Panc1 (cell line): Measurements from ENCODE around the gene GRIK1. TPM values are rescaled to one million over a fixed set of nuclear protein-coding genes. Genes with fewer than 3 reads are reported as not detected.

ENCODE experiments used
- ATAC-seq: fragments of 200-7000 bp; cut with Tn5 transposase; 2 replicates; pipeline ENCODE4 v1.9.1; 2020; ENCODE audit warnings: mild to moderate bottlenecking, moderate library complexity
- BruUV-seq: library from RNA; stranded (reverse); fragments of 400-500 nt; replicated peaks from 2 replicates; lab custom pipeline; 2021; lab: Mats Ljungman, UMichigan
- CTCF ChIA-PET: fragments of 300-600 bp; sonication (Branson Sonifier 250); formaldehyde crosslinking; loops from one replicate; lab custom pipeline; 2022; ENCODE audit warnings: antibody characterized with exemption; lab: Charles Lee
- POLR2A ChIA-PET: fragments of 300-600 bp; sonication (Branson Sonifier 250); formaldehyde crosslinking; loops from one replicate; lab custom pipeline; 2022; ENCODE audit warnings: antibody characterized with exemption; lab: Charles Lee
- DNase-seq: peaks from one replicate; pipeline ENCODE4 v3.0.0-alpha.2; 2010; ENCODE audit warnings: low read depth, low spot score
- H3K27ac ChIP-seq: 2 replicates; pipeline ENCODE4 v1.5.1; 2011; ENCODE audit warnings: mild to moderate bottlenecking, low read length, inconsistent platforms
- H3K27me3 ChIP-seq: fragments of 200-500 bp; sonication (Bioruptor generic); 2 replicates; pipeline ENCODE4 v1.6.0; 2014; ENCODE audit warnings: low read length, inconsistent platforms; ENCODE audit not compliant: control insufficient read depth, insufficient read depth
- H3K36me3 ChIP-seq: fragments of 200-500 bp; sonication (Bioruptor generic); 2 replicates; pipeline ENCODE4 v1.5.1; 2014; ENCODE audit warnings: inconsistent platforms, mild to moderate bottlenecking, low read length, moderate library complexity; ENCODE audit not compliant: control insufficient read depth, insufficient read depth
- H3K4me1 ChIP-seq: 2 replicates; pipeline ENCODE4 v1.5.1; 2011; ENCODE audit warnings: inconsistent platforms, mild to moderate bottlenecking, low read length, moderate library complexity; ENCODE audit not compliant: control insufficient read depth, insufficient read depth
- H3K4me3 ChIP-seq, 2 experiments: 2 replicates each; pipeline ENCODE4 v1.5.1; 2011 to 2012; ENCODE audit warnings: low read depth in 2 of 2, low read length in 2 of 2, mild to moderate bottlenecking in 2 of 2, inconsistent platforms in 1 of 2, moderate library complexity in 1 of 2
- H3K9me3 ChIP-seq: fragments of 200-500 bp; sonication (Bioruptor generic); 2 replicates; pipeline ENCODE4 v1.5.1; 2014; ENCODE audit warnings: low read depth, mild to moderate bottlenecking, inconsistent platforms, low read length, moderate library complexity; ENCODE audit not compliant: control insufficient read depth, insufficient read depth
- CTCF ChIP-seq: fragments of 450-650 bp; IDR thresholded peaks from 2 replicates; pipeline ENCODE4 v1.5.1; 2017; ENCODE audit warnings: mild to moderate bottlenecking
- POLR2AphosphoS5 ChIP-seq: IDR thresholded peaks from 2 replicates; pipeline ENCODE4 v1.6.1; 2012; ENCODE audit warnings: mild to moderate bottlenecking, low read depth, low read length, moderate library complexity
- REST ChIP-seq, 2 experiments: IDR thresholded peaks; 2 replicates each; pipeline ENCODE4 v1.6.1; 2011 to 2012; ENCODE audit warnings: low read depth in 2 of 2, control low read depth in 1 of 2, low read length in 1 of 2, mild to moderate bottlenecking in 1 of 2, moderate library complexity in 1 of 2; ENCODE audit not compliant: insufficient read depth in 1 of 2
- SIN3A ChIP-seq: IDR thresholded peaks from 2 replicates; pipeline ENCODE4 v1.6.1; 2012; ENCODE audit warnings: low read depth, mild to moderate bottlenecking, low read length, moderate library complexity, borderline replicate concordance; ENCODE audit not compliant: insufficient read depth
- TCF7L2 ChIP-seq: IDR thresholded peaks from 2 replicates; pipeline ENCODE4 v1.6.1; 2011; ENCODE audit warnings: mild to moderate bottlenecking, low read depth, low read length, inconsistent platforms
- in situ Hi-C: cut with HindIII; loops from 2 replicates; pipeline ENCODE4 v1.10.0; 2016; ENCODE audit warnings: low sequenced_read_pairs, low pct_unique_long_range_greater_than_20kb
- intact Hi-C: fragments of 100-400 bp; cut with micrococcal nuclease; formaldehyde crosslinking; loops from one replicate; pipeline ENCODE4 v1.10.0; 2022; ENCODE audit not compliant: unreplicated experiment
- total RNA-seq: library from RNA; stranded (reverse); gene quantifications from one replicate; pipeline ENCODE4 v1.2.1, GENCODE V29; 2021; ENCODE audit not compliant: unreplicated experiment

The GRIK1 gene
- total RNA-seq, 1 experiment from 2014 or later = not detected

- H3K4me1 ChIP-seq = no peaks in the 10 kb centered on the region
- no peaks in the 10 kb centered on the region for H3K9me3 ChIP-seq
- in situ Hi-C loops = no loop called here
- no peak overlapping the region for H3K27ac ChIP-seq
- no peaks in the 10 kb centered on the region for H3K36me3 ChIP-seq
- ChIA-PET CTCF (no interaction called here), POLR2A (no interaction called here)
- ATAC-seq = no peak
- H3K27me3 ChIP-seq = no peaks in the 10 kb centered on the region
- H3K4me3 ChIP-seq = no peak overlapping the region
- BruUV-seq = no TSS peak
- TF ChIP-seq SIN3A (no peak), TCF7L2 (no peak), REST (IDR thresholded peaks at IDR 0.05; ENCODE audit: insufficient read depth in 1 of 2, low read depth in 2 of 2, low read length in 1 of 2) (no peak)
- DNase-seq = no peak
- intact Hi-C loops = no loop called here
Measured at GRCh38 chr21:29658177-29658933, 281.4 kb downstream of the GRIK1 start.

GRCh38 chr21:29657240-29657989 lies 282.4 kb downstream of the GRIK1 start:
- POLR2A ChIA-PET = no interaction called here
- Histone ChIP-seq H3K27ac (no peak overlapping the region), H3K4me3 (no peak overlapping the region), H3K4me1 (no peaks in the 10 kb centered on the region), H3K9me3 (no peaks in the 10 kb centered on the region), H3K36me3 (no peaks in the 10 kb centered on the region), H3K27me3 (no peaks in the 10 kb centered on the region)
- DNase-seq (no peak), ATAC-seq (no peak)
- TF ChIP-seq REST (IDR thresholded peaks at IDR 0.05; ENCODE audit: insufficient read depth in 1 of 2, low read depth in 2 of 2, low read length in 1 of 2) = no peak
- TF ChIP-seq TCF7L2 = no peak
- no peak for TF ChIP-seq SIN3A
- TF ChIP-seq CTCF = no peak
- TF ChIP-seq POLR2AphosphoS5 = no peak
- CTCF ChIA-PET = no interaction called here
- in situ Hi-C loops = no loop called here
- no TSS peak for BruUV-seq
- intact Hi-C loops = no loop called here
